ENCODE measurements around the gene HES3.

DNA sequence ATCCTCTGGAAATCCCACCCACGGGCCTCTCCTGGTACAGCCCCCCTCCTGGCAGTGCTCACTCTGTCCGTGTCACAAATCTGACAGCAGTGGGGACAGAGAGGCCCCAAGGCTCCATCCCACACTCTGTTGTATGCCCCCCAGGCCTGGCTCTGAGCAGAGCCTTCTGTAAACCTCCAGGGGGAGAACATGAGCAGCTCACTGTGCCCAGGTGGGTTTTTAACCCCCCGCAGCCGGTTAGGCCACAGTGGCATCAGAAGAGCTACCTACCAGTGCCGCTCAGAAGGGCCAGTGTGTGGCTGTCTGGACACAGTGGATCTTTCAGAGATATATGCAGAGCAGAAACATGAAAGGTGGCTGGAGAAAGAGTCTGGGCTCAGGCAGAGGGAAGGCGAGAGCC, 28.9 kb downstream of the HES3 start:
- TF ChIP-seq POLR2A (IDR thresholded peaks at IDR 0.05) = no peak
- TF ChIP-seq, protein P1, sequence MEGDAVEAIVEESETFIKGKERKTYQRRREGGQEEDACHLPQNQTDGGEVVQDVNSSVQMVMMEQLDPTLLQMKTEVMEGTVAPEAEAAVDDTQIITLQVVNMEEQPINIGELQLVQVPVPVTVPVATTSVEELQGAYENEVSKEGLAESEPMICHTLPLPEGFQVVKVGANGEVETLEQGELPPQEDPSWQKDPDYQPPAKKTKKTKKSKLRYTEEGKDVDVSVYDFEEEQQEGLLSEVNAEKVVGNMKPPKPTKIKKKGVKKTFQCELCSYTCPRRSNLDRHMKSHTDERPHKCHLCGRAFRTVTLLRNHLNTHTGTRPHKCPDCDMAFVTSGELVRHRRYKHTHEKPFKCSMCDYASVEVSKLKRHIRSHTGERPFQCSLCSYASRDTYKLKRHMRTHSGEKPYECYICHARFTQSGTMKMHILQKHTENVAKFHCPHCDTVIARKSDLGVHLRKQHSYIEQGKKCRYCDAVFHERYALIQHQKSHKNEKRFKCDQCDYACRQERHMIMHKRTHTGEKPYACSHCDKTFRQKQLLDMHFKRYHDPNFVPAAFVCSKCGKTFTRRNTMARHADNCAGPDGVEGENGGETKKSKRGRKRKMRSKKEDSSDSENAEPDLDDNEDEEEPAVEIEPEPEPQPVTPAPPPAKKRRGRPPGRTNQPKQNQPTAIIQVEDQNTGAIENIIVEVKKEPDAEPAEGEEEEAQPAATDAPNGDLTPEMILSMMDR (IDR thresholded peaks at IDR 0.05) = no peak

Data from esophagus squamous epithelium (tissue), 4 donors.